Measurements from ENCODE around the gene ANXA11. TPM values are rescaled to one million over a fixed set of nuclear protein-coding genes. Genes with fewer than 3 reads are reported as not detected.

ANXA11 gene
- total RNA-seq, 6 donors from 2014 or later: 108 to 327 (median 194) TPM

DNA sequence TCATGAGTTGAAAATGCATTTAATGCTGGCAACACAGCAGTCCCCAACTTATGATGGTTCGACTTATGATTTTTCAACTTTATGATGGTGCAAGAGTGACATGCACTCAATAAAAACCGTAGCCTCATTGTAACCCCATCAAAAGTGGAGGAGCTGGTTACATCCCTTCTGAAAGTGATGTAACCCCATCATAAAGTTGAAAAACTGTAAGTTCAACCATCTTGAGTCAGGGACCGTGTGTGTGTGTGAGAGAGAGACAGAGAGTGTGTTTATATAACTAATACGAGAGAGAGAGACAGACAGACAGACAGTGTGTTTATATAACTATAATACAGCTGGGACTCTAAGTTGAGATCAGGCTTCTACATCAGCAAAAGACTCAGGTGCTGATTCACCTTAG lies 21.0 kb downstream of the ANXA11 start:
- TF ChIP-seq EP300 (IDR thresholded peaks at IDR 0.05) (no peak), POLR2AphosphoS5 (IDR thresholded peaks at IDR 0.05) (no peak), POLR2A (IDR thresholded peaks at IDR 0.05) (no peak)
- TF ChIP-seq, protein P1, sequence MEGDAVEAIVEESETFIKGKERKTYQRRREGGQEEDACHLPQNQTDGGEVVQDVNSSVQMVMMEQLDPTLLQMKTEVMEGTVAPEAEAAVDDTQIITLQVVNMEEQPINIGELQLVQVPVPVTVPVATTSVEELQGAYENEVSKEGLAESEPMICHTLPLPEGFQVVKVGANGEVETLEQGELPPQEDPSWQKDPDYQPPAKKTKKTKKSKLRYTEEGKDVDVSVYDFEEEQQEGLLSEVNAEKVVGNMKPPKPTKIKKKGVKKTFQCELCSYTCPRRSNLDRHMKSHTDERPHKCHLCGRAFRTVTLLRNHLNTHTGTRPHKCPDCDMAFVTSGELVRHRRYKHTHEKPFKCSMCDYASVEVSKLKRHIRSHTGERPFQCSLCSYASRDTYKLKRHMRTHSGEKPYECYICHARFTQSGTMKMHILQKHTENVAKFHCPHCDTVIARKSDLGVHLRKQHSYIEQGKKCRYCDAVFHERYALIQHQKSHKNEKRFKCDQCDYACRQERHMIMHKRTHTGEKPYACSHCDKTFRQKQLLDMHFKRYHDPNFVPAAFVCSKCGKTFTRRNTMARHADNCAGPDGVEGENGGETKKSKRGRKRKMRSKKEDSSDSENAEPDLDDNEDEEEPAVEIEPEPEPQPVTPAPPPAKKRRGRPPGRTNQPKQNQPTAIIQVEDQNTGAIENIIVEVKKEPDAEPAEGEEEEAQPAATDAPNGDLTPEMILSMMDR (IDR thresholded peaks at IDR 0.05): no peak
- 54 to 58% methylated on average over 4 of the region's 4 CpGs for WGBS, 2 donors
- H3K27me3 ChIP-seq: no peaks in the 10 kb centered on the region
- no peak for ATAC-seq (ENCODE audit: low FRiP score in 2 of 2)
- H3K36me3 ChIP-seq: peaks cover 0 to 6% (median 0%) of the 10 kb centered on the region in 4 donors
- no peak for DNase-seq
- H3K27ac ChIP-seq: no peak overlapping the region
- no peak overlapping the region for H3K4me3 ChIP-seq
- H3K9me3 ChIP-seq: no peaks in the 10 kb centered on the region
- H3K4me1 ChIP-seq: peaks cover 37 to 67% (median 43%) of the 10 kb centered on the region in 4 donors

DNA sequence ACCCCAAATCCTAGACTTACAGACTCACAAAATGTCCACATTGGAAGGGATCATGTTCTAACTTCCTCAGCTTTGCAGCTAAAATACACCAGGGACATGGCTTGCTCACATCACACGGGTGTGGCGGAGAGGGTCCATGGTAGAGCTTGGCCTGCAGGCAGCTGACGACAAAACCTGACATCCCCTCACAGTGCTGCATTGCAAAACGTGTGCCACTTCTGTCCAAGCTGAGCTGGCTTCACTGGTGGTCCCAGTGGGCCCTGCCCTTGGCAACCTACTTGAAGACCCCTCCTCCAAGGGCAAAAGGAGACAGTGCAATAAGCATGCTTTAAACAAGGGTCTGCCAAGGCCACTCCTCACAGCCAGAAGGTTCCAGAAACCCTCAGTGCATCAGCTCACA lies 21.9 kb downstream of the ANXA11 start:
- TF ChIP-seq, protein P1 (IDR thresholded peaks at IDR 0.05): no peak
- TF ChIP-seq POLR2A (IDR thresholded peaks at IDR 0.05) (no peak), POLR2AphosphoS5 (IDR thresholded peaks at IDR 0.05) (no peak)
- Histone ChIP-seq H3K36me3 (peaks cover 0 to 7% (median 0%) of the 10 kb centered on the region in 4 donors), H3K27me3 (no peaks in the 10 kb centered on the region), H3K27ac (peak overlapping the region in 1 of 4 donors; percentile 23), H3K4me1 (peaks cover 32 to 62% (median 36%) of the 10 kb centered on the region in 4 donors), H3K4me3 (no peak overlapping the region), H3K9me3 (no peaks in the 10 kb centered on the region)
- WGBS, 2 donors: 73 to 81% methylated on average over 4 of the region's 4 CpGs
- DNase-seq: no peak
- peak in 1 of 2 donors; percentile 16 for ATAC-seq (ENCODE audit: low FRiP score in 2 of 2)

DNA sequence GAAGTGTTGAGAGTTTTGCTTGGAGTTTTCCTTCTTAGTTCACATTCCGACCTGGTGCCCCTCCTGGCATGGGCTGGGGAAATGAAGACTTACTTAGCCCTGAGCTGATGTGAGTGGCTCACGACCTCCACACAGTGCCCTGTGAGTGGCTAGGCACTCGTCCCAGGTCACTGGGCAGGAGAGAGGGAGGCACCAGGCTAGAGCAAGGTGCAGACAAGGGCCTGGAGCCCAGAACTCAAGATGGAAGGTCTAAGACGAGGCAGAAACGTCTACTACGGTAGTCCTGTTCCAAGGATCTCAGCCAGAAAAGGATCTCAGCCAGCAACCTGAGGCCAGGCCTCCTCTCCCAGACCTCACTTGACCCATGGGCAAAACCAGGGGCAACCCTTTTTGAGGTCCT lies 22.4 kb downstream of the ANXA11 start:
- DNase-seq (no peak), ATAC-seq (ENCODE audit: low FRiP score in 2 of 2) (no peak)
- Histone ChIP-seq H3K27me3 (no peaks in the 10 kb centered on the region), H3K9me3 (no peaks in the 10 kb centered on the region), H3K4me3 (no peak overlapping the region), H3K36me3 (peaks cover 0 to 9% (median 0%) of the 10 kb centered on the region in 4 donors), H3K4me1 (peaks cover 32 to 61% (median 36%) of the 10 kb centered on the region in 4 donors), H3K27ac (peak overlapping the region in 1 of 4 donors; percentile 23)
- TF ChIP-seq EP300 (IDR thresholded peaks at IDR 0.05) (no peak), POLR2AphosphoS5 (IDR thresholded peaks at IDR 0.05) (no peak), POLR2A (IDR thresholded peaks at IDR 0.05) (no peak)
- TF ChIP-seq, protein P1 (IDR thresholded peaks at IDR 0.05): no peak
- WGBS, 2 donors: 82 to 87% methylated on average over 5 to 6 of the region's 6 CpGs

DNA sequence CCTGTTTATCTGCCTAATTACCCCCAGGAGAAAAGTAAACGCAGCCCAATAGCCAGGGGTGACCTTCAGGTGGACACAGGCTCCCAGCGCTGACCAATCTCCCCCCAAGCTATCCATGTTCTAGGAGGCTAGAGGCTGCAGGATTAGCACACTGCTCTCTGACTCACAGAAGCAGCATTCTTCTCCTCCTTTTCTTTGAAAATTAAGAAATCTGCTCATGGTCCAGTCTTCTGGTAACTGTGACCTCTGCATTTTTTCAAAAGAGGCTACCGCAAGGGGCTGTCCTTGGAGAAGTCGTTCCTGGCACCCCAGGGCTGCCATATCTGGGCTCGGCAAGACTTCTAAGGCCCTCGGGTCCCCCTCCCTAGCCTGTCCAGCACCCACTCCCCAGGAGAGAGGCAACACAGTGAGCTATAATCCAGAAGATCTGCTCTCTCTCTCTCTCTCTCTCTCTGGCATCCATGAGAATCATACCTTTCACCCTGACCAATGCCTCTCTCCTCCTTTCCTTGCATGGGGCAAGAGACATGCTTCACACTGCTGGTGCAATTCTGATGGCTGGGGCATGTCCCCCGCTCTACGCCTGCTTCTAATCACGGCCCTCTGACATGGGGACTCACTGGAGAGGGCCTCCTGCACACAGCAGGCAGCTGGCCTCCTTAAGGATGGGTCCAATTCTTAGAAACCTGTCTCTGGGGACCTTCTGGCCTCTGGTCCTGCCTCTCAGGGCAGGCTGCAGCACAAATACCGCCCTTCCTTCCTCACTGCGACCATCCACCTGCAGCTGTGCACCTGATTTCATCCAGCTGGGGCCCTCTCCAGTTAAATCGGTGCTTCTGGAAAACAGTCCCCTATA lies 27.3 kb downstream of the ANXA11 start:
- peak overlapping the region in 2 of 4 donors; percentile 26 to 57 for H3K27ac ChIP-seq
- H3K9me3 ChIP-seq: no peaks in the 10 kb centered on the region
- peak in 1 of 2 donors; percentile 48 for ATAC-seq (ENCODE audit: low FRiP score in 2 of 2)
- TF ChIP-seq POLR2A (IDR thresholded peaks at IDR 0.05): no peak
- no peak for TF ChIP-seq EP300 (IDR thresholded peaks at IDR 0.05)
- no peak for TF ChIP-seq POLR2AphosphoS5 (IDR thresholded peaks at IDR 0.05)
- TF ChIP-seq, protein P1 (IDR thresholded peaks at IDR 0.05): no peak
- no peaks in the 10 kb centered on the region for H3K27me3 ChIP-seq
- DNase-seq: no peak
- no peak overlapping the region for H3K4me3 ChIP-seq
- peaks cover 20 to 50% (median 33%) of the 10 kb centered on the region in 4 donors for H3K4me1 ChIP-seq
- peaks cover 0 to 18% (median under 1%) of the 10 kb centered on the region in 4 donors for H3K36me3 ChIP-seq
- WGBS, 2 donors: 84 to 90% methylated on average over 11 to 12 of the region's 12 CpGs

All from upper lobe of left lung (tissue), 6 donors.